Gastrocnemius medialis (tissue), 4 donors: ENCODE results near the gene AKAP12.

Experiments used
- POLR2A ChIP-seq, 2 donors: fragments of 450-650 bp; IDR thresholded peaks; one replicate each; pipeline ENCODE4 v1.6.1; 2017; ENCODE audit warnings: antibody characterized with exemption in 2 of 2, mild to moderate bottlenecking in 2 of 2, moderate library complexity in 2 of 2
- TF ChIP-seq, protein P1 (sequence below), 5 experiments: fragments of 450-650 bp in 3 of 5; fragments of 200-600 bp in 2 of 5; sonication (generic) in 2 of 5; IDR thresholded peaks in 4 of 5; conservative IDR thresholded peaks in 1 of 5; 1 replicate in 4 of 5; 2 replicates in 1 of 5; pipeline ENCODE4 v1.5.1; 2016 to 2019; ENCODE audit warnings: antibody characterized with exemption in 5 of 5, mild to moderate bottlenecking in 3 of 5, moderate library complexity in 3 of 5

DNA sequence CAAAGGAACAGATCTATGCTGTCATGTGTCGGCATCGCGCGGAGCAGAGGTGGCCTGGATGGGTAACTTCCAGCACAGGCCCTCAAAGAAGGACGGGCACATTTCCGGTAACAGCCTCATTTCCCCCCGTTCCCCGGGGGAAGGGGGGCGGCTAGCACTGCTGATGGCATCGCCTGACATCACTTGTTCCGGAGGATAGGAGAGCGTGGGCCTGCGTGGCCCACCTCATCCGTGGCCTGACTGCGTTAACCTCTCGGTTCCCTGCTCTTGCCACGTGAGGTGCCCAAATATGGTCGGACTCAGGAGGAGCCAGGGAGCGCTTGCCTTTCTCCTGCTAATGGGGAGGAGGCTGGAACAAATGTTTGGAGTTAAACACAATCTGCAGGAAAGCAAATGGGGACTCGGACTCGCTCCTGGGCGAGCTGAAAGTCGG lies at the start of gene AKAP12:
- TF ChIP-seq, protein P1, sequence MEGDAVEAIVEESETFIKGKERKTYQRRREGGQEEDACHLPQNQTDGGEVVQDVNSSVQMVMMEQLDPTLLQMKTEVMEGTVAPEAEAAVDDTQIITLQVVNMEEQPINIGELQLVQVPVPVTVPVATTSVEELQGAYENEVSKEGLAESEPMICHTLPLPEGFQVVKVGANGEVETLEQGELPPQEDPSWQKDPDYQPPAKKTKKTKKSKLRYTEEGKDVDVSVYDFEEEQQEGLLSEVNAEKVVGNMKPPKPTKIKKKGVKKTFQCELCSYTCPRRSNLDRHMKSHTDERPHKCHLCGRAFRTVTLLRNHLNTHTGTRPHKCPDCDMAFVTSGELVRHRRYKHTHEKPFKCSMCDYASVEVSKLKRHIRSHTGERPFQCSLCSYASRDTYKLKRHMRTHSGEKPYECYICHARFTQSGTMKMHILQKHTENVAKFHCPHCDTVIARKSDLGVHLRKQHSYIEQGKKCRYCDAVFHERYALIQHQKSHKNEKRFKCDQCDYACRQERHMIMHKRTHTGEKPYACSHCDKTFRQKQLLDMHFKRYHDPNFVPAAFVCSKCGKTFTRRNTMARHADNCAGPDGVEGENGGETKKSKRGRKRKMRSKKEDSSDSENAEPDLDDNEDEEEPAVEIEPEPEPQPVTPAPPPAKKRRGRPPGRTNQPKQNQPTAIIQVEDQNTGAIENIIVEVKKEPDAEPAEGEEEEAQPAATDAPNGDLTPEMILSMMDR (IDR thresholded peaks at IDR 0.05 in 4 of 5, conservative IDR thresholded peaks at IDR 0.05 in 1 of 5), result no peak
- TF ChIP-seq POLR2A (IDR thresholded peaks at IDR 0.05), result no peak
